Body of pancreas (tissue), 4 donors: ENCODE results near the gene LRRC1. TPM values are rescaled to one million over a fixed set of nuclear protein-coding genes. Genes with fewer than 3 reads are reported as not detected.

Experiments used
- ATAC-seq: fragments of 150-250 bp; one replicate; pipeline ENCODE4 v1.9.1; 2016
- DNase-seq, 4 donors: peaks; one replicate each; pipeline ENCODE4 v3.0.0-alpha.2; 2019
- H3K27ac ChIP-seq, 4 donors: fragments of 200-600 bp; sonication (generic); 1 replicate in 3 of 4; 2 replicates in 1 of 4; pipeline versions ENCODE4 v1.5.1 to v1.6.1; 2016 to 2019; ENCODE audit warnings: mild to moderate bottlenecking in 1 of 4, mixed read lengths in 1 of 4, moderate library complexity in 1 of 4
- H3K27me3 ChIP-seq, 2 donors: fragments of 200-600 bp; sonication (generic); one replicate each; pipeline ENCODE4 v1.6.0; 2016; ENCODE audit warnings: mild to moderate bottlenecking in 1 of 2
- H3K36me3 ChIP-seq, 2 donors: fragments of 200-600 bp; sonication (generic); replicated peaks in 1 of 2; 2 replicates each; pipeline ENCODE4 v1.5.1; 2016; ENCODE audit warnings: low read depth in 2 of 2; ENCODE audit not compliant: insufficient read depth in 1 of 2
- H3K4me1 ChIP-seq: fragments of 200-600 bp; sonication (generic); one replicate; pipeline ENCODE4 v1.6.0; 2016
- H3K4me3 ChIP-seq, 2 donors: fragments of 200-600 bp; sonication (generic); 1 replicate in 1 of 2; 2 replicates in 1 of 2; pipeline ENCODE4 v1.5.1; 2016 to 2019
- H3K9me3 ChIP-seq, 3 donors: fragments of 200-600 bp; sonication (generic); 1 replicate in 2 of 3; 2 replicates in 1 of 3; pipeline ENCODE4 v1.5.1; 2016
- POLR2A ChIP-seq, 3 donors: fragments of 450-650 bp; IDR thresholded peaks; one replicate each; pipeline ENCODE4 v1.6.1; 2016; ENCODE audit warnings: antibody characterized with exemption in 3 of 3, mild to moderate bottlenecking in 2 of 3
- WGBS, 2 donors: methylation state at CpG; one replicate each; pipeline ENCODE4 v1.1.5; 2017; 5-methylcytosine and 5-hydroxymethylcytosine counted together
- intact Hi-C: fragments of 100-400 bp; cut with DNase I; formaldehyde crosslinking; loops from one replicate; pipeline ENCODE4 v1.15.1; 2023
- total RNA-seq, 2 donors: library from RNA; depleted of rRNA; stranded (reverse); fragments of >200 nt; gene quantifications; one replicate each; pipeline ENCODE4 v1.1.0, GENCODE V29; 2016
- TF ChIP-seq, protein P1 (sequence below), 7 experiments: fragments of 450-650 bp in 4 of 7; fragments of 200-600 bp in 3 of 7; sonication (generic) in 3 of 7; IDR thresholded peaks; one replicate each; pipeline ENCODE4 v1.5.1; 2016 to 2019; ENCODE audit warnings: antibody characterized with exemption in 7 of 7

The LRRC1 gene
- total RNA-seq, 2 donors from 2014 or later, result 13.2 to 17.1 TPM

DNA sequence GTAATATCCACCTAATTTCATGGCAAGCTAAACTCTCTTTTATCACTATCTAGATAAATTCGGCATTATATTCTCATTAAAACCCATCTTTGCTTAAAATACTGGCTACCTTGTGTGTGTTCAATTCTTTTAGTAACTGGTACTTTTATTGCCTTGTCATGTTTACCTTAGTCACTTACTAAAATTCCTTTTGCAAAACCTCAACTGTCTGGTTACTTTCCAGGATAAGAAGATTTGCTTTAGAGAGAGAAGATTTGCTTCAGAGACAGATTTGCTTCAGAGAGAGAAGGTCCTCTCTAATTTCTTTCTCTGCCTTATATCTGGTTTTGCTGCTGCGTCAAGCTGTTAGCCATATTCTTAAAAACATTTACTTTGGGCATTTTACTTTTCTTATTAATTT lies 164.9 kb downstream of the LRRC1 start:
- no peaks in the 10 kb centered on the region for H3K9me3 ChIP-seq
- no peaks in the 10 kb centered on the region for H3K36me3 ChIP-seq
- H3K4me3 ChIP-seq, result no peak overlapping the region
- 48 to 63% methylated on average over 2 of the region's 2 CpGs for WGBS, 2 donors
- H3K27ac ChIP-seq, result no peak overlapping the region
- intact Hi-C loops, result no loop called here
- H3K4me1 ChIP-seq, result no peaks in the 10 kb centered on the region
- TF ChIP-seq, protein P1, sequence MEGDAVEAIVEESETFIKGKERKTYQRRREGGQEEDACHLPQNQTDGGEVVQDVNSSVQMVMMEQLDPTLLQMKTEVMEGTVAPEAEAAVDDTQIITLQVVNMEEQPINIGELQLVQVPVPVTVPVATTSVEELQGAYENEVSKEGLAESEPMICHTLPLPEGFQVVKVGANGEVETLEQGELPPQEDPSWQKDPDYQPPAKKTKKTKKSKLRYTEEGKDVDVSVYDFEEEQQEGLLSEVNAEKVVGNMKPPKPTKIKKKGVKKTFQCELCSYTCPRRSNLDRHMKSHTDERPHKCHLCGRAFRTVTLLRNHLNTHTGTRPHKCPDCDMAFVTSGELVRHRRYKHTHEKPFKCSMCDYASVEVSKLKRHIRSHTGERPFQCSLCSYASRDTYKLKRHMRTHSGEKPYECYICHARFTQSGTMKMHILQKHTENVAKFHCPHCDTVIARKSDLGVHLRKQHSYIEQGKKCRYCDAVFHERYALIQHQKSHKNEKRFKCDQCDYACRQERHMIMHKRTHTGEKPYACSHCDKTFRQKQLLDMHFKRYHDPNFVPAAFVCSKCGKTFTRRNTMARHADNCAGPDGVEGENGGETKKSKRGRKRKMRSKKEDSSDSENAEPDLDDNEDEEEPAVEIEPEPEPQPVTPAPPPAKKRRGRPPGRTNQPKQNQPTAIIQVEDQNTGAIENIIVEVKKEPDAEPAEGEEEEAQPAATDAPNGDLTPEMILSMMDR (IDR thresholded peaks at IDR 0.05), result no peak
- no peak for ATAC-seq
- DNase-seq, result no peak
- H3K27me3 ChIP-seq, result no peaks in the 10 kb centered on the region

- Histone ChIP-seq H3K36me3 (no peaks in the 10 kb centered on the region), H3K4me1 (no peaks in the 10 kb centered on the region), H3K27ac (no peak overlapping the region), H3K9me3 (no peaks in the 10 kb centered on the region), H3K27me3 (no peaks in the 10 kb centered on the region), H3K4me3 (no peak overlapping the region)
- TF ChIP-seq, protein P1 (IDR thresholded peaks at IDR 0.05), result no peak
- no peak for TF ChIP-seq POLR2A (IDR thresholded peaks at IDR 0.05)
- 67 to 75% methylated on average over 4 of the region's 4 CpGs for WGBS, 2 donors
- ATAC-seq, result no peak
- intact Hi-C loops, result no loop called here
- DNase-seq, result no peak
Measured at GRCh38 chr6:53960311-53960710, 165.5 kb downstream of the LRRC1 start.

DNA sequence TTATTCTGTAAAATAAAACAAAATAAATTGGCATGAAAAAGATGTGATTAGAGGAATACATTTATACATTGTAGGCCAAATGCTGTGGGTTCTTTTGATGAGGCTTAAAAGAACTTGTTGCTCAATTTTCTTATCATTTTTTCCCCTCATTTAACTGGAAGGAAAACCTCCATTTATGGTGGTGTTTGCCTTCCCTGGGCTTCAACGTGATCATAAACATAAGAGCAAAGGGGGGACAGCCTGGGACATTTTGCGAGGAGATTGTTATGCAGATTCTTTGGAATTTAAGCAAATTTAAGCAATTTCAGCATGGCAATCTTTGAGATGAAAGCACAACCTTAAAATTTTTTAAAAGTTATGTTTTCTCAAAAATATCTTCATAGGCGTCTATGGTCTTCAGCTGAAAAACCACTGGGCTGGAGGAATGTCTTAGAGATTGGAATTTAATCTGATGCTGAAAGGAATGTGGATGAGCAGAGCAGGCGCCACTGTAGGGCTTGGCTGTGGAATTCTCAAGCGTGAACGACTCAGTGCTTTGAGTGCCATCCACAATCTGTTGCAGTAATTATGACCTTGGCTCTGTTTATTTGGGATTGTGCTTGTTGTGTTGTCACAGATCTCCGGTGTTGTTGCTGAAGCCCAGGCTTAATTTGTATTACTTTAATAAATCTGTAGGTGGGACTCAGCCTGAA lies 167.0 kb downstream of the LRRC1 start:
- no peak for ATAC-seq
- WGBS, 2 donors, result 49 to 50% methylated on average over 7 of the region's 7 CpGs
- Histone ChIP-seq H3K4me1 (no peaks in the 10 kb centered on the region), H3K4me3 (no peak overlapping the region), H3K36me3 (no peaks in the 10 kb centered on the region), H3K9me3 (no peaks in the 10 kb centered on the region), H3K27me3 (no peaks in the 10 kb centered on the region), H3K27ac (no peak overlapping the region)
- intact Hi-C loops, result no loop called here
- DNase-seq, result no peak
- TF ChIP-seq POLR2A (IDR thresholded peaks at IDR 0.05), result no peak
- TF ChIP-seq, protein P1 (IDR thresholded peaks at IDR 0.05), result no peak

- intact Hi-C loops, result no loop called here
- H3K4me3 ChIP-seq, result no peak overlapping the region
- DNase-seq (no peak), ATAC-seq (no peak)
- TF ChIP-seq, protein P1 (IDR thresholded peaks at IDR 0.05), result no peak
- H3K27ac ChIP-seq, result no peak overlapping the region
- H3K4me1 ChIP-seq, result no peaks in the 10 kb centered on the region
- 58 to 59% methylated on average over 2 of the region's 2 CpGs for WGBS, 2 donors
- H3K27me3 ChIP-seq, result no peaks in the 10 kb centered on the region
- H3K9me3 ChIP-seq, result no peaks in the 10 kb centered on the region
- no peaks in the 10 kb centered on the region for H3K36me3 ChIP-seq
Measured at GRCh38 chr6:53962646-53963045, 167.8 kb downstream of the LRRC1 start.

GRCh38 chr6:53967415-53967814 lies 172.6 kb downstream of the LRRC1 start:
- DNase-seq, result no peak
- WGBS, 2 donors, result 49 to 61% methylated on average over 2 of the region's 2 CpGs
- ATAC-seq, result no peak
- no peaks in the 10 kb centered on the region for H3K4me1 ChIP-seq
- H3K36me3 ChIP-seq, result no peaks in the 10 kb centered on the region
- no peaks in the 10 kb centered on the region for H3K9me3 ChIP-seq
- H3K4me3 ChIP-seq, result no peak overlapping the region
- H3K27me3 ChIP-seq, result no peaks in the 10 kb centered on the region
- no peak overlapping the region for H3K27ac ChIP-seq
- TF ChIP-seq, protein P1 (IDR thresholded peaks at IDR 0.05), result no peak
- no peak for TF ChIP-seq POLR2A (IDR thresholded peaks at IDR 0.05)
- intact Hi-C loops, result no loop called here
